T-helper 2 cell treated with Interferon-gamma antibody and Interleukin-4, amounts not matched to agents 100 ng/mL and 5 ng/mL, for 36 hours (primary cell): ENCODE results near the gene PSPN. TPM values are rescaled to one million over a fixed set of nuclear protein-coding genes. Genes with fewer than 3 reads are reported as not detected.
"Not testable (repeated sequence)": the region's sequence is repeated elsewhere in the genome, so short reads cannot be mapped to it uniquely, and the experiment has no call there.

ENCODE experiments used
- intact Hi-C: fragments of 100-400 bp; cut with micrococcal nuclease; formaldehyde crosslinking; loops from one replicate; pipeline ENCODE4 v1.15.1; 2023
- total RNA-seq: library from RNA; stranded (reverse); gene quantifications from 2 replicates; pipeline ENCODE4 v1.2.3, GENCODE V29; 2022

The PSPN gene
- total RNA-seq, 1 donor from 2014 or later, result 1.9 TPM

- intact Hi-C loops, result no loop called here
Observed at GRCh38 chr19:6402837-6403608, 27.3 kb upstream of the PSPN start.

DNA sequence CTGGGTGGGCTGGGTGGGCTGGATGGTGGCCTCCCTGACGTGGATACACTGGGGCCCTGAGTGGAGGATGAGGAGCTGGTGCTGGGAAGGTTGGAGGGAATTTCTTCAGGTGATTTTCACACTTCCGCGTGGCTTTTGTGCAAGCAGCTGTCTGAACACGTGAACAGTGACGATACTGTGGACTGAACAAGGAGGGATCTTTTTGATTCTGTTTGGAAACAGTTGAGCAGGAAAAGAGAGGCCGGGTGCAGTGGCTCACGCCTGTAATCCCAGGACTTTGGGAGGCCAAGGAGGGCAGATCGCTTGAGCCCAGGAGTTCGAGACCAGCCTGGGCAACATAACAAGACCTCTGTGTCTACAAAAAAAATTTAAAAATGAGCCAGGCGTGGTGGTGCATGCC lies 26.3 kb upstream of the PSPN start:
- intact Hi-C loops, result no loop called here

DNA sequence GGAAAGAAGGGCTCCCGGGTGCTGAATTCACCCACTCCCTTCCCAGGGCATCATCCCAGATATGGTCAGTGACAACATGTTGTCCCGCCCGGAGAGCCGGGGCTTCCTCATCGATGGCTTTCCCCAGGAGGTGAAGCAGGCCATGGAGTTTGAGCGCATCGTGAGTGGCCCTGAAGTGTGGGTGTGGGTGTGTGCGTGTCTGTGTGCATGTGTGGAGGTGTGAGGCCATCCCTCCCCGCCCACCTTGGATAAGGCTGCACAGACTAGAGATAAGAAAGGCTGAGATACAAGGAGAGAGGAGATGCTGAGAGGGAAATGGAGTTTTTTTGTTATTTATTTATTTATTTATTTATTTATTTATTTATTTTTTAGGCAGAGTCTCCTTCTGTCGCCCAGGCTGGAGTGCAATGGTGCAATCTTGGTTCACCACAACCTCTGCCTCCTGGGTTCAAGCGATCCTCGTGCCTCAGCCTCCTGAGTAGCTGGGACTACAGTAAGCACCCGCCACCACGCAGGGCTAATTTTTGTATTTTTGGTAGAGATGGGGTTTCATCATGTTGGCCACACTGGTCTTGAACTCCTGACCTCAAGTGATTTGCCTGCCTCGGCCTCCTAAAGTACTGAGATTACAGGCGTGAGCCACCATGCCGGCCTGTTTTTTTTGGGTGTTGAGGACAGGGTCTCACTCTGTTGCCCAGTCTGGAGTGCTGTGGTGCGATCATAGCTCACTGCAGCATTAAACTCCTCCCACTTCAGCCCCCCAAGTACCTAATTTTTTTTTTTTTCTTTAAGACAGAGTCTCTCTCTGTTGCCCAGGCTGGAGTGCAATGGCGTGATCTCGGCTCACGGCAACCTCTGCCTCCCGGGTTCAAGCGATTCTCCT lies 24.6 kb upstream of the PSPN start:
- intact Hi-C loops, result not testable (repeated sequence)

DNA sequence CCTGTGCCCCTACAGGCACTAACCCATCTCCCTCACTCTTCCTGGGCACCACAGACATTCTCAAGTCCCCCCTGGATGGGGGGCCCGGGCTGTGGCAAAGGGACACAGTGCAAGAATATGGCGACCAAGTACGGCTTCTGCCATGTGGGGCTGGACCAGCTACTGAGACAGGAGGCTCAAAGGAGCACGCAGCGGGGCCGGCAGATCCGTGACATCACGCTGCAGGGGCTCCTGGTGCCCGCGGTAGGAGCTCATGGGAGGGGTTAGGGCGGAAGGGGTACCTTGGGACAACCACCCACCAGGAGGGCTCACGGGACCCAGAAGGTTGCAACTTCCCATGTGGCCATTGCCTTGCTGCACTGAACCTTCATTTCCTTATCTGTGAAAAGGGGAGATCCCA lies 20.6 kb upstream of the PSPN start:
- intact Hi-C loops, result no loop called here

DNA sequence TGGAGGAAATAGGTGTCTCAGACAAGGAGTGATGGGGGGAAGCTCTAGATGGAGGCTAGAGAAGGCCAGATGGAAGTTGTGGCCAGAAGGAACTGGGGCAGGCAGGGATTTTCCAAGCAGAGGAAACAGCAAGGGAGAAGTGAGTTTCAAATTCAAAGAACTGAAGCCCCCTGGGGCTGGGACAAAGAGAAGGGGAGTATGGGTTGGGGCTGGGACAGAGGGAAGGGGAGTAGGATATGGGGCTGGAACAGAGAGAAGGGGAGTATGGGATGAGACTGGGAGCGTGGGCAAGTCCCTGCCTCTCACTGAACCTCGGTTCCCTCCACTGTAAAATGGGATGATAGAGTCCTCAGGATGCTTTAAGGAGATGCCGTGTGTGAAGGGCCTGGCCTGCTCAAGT lies 19.1 kb upstream of the PSPN start:
- intact Hi-C loops, result no loop called here

DNA sequence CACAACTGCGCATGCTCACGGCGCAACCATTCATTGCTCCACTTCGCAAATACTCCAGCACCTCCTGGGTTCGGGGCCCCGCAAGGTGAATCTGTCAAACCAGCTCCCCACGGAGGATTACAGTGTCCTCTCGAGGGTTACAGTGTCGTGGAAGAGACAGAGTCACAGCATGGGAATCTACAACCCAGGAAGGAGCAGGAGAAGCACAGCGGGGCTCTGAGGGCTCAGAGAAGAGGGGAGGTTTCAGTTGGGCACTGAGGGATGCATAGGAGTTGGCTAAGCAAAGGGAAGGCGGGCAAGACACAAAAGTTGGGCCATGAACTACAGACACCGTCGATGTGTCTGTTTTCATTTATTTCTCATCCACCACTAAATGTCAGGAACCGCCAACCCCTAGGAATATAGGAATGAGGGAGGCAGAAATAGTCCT lies 18.3 kb upstream of the PSPN start:
- intact Hi-C loops, result loop anchor here (1.0 kb wide), 5 partner anchors 21 to 114 kb away; partner anchors contain the start of gene CLPP

GRCh38 chr19:6393074-6393982 lies 17.6 kb upstream of the PSPN start, which contains the start of gene GTF2F1:
GTF2F1 (minus strand) TSS chr19:6393164; CDS start chr19:6392995, 169 bp downstream.
- intact Hi-C loops, result loop anchor here (1.0 kb wide), 5 partner anchors 20 to 113 kb away; partner anchors contain the start of gene CLPP

DNA sequence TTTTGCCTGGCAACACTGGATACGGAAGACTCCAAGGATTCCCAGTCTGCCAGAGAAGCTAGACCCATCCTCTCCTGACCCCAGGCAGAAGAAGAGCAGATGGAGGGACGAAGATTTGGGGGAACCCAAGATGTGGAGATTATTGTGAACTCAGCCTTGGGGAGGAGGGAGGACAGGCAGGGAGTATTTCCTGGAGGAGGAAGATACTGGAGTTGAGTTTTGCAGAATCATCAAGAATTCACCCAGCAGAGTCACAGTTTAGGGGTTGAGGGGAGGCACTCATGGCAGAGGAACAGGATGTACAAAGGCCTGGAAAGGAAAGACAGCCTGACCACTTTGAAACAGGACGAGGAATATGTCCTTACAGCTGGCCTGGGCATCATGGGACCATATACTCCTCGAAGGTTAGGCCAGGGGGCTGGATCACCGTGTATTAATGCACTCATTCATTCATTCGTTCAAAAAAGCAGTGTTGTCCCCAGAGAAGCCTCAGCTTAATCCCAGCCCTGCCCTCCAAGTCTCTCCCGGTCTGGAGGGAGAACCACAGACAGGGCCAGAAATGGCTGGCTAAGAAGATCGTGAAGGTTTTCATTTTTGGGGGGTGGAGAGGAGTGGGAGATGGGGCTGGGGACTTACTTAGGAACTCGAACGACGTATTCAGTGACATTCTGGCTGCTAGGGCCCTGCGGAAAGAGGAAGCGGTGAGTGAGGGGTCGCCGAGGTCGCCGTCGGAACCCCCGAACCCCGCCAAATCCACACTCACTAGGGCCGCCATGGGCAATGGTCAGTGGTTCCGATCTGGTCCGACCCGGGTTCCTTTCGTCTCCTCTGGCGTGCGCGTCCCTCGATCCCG lies 16.7 kb upstream of the PSPN start:
- intact Hi-C loops, result loop anchor here (1.0 kb wide), 5 partner anchors 19 to 112 kb away; partner anchors contain the start of gene CLPP

DNA sequence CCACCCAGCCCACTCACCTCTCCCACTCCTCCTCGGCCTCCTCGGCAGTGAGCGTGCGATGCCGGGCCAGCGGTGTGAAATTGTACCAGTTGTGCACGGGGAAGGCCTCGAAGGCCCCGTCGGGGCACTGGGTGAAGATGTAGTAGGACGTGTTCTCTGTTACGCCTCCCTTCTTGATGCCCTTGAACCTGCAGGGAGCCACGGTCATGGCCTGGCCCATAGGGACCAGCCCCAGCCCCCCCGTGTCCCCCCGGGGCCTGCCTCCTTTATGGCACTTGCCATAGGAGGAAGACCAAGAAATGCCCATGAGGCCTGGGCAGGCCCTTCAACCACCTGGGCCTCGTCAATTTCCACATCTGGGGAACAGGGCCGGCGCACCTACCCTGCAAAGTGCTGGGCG lies 11.6 kb upstream of the PSPN start:
- intact Hi-C loops, result no loop called here

- intact Hi-C loops, result no loop called here
Observed at GRCh38 chr19:6384381-6384780, 8.6 kb upstream of the PSPN start.

DNA sequence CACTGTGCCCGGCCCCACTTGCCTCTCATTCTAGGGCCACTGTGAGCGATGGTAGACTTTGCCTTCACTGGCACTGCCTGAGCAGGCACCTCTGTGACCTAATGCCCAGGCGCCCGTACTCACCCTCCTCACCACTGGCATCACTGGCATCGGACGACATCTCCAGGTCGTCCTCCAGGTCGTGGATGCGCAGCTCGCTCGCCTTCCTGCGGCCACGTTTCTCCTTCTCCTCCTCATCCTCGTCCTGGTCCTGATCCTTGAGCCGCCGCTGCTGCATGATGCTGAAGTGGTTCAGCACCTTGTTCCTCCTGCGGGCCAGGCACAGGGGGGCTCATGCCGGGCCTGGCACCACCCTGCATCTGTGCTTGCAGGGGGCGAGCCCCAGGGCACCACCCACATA lies 7.5 kb upstream of the PSPN start:
- intact Hi-C loops, result no loop called here

DNA sequence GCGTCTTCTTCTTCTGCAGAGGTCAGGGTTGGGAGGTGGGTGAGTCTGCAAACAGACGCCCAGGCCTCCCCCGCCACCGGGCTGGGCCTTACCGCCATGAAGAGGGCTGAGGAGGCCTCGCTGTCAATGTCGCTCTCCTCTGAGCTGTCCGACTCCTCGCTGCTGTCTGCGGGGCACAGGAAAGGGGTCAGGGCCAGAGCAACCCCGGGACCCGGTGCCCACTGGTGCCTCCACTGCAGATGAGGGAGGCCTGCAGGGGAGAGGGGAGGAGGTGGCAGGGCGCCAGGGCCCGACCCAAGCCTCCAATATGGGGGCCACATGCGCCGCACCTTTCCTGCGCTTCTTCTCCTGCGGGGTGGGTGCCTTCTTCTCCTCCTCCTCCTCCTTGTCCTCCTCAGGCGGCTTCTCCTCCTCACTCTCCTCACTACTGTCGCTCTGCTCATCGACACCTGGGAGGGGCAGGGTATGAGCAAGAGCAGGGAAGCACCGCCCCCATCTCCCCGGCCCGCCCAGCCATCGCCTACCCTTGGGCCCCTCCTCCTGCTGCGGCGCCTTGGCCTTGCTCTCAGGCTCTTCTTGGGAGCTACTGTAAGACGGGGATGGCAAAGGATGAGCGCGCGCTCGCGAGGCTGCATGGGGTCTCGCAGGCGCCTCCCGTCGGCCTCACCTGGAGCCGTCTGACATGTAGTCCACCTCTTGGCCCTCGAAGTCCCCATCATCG lies 5.5 kb upstream of the PSPN start:
- intact Hi-C loops, result no loop called here

GRCh38 chr19:6379744-6380143 lies 4.0 kb upstream of the PSPN start:
- intact Hi-C loops, result loop anchor here (10.0 kb wide), 1 partner anchor 685 kb away; the partner anchor contains the start of gene ZNF557

DNA sequence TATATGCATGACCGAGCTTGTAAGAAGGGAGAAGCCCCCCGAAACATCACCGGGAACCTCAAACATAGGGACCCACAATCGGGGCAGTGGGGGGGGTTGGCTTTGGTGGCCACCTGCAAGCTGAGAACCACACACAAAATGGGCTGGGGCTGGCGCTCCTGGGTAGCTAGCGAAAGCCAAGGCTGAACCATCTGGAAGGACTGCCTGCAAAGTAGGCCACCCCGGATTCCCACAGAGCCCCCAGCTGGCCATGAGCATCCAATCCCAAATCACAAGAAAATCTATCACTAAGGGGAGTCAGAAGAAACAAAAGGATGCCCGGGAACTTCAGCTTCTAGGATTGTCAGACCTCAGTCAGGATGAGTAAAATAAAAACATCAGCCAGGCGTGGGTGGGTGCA lies 2.8 kb upstream of the PSPN start:
- intact Hi-C loops, result loop anchor here (10.0 kb wide), 1 partner anchor 686 kb away; the partner anchor contains the start of gene ZNF557

GRCh38 chr19:6378041-6378440 lies 2.3 kb upstream of the PSPN start:
- intact Hi-C loops, result loop anchor here (10.0 kb wide), 1 partner anchor 687 kb away; the partner anchor contains the start of gene ZNF557

- intact Hi-C loops, result loop anchor here (10.0 kb wide), 1 partner anchor 688 kb away; the partner anchor contains the start of gene ZNF557
Observed at GRCh38 chr19:6376512-6377190, 918 bp upstream of the PSPN start.

DNA sequence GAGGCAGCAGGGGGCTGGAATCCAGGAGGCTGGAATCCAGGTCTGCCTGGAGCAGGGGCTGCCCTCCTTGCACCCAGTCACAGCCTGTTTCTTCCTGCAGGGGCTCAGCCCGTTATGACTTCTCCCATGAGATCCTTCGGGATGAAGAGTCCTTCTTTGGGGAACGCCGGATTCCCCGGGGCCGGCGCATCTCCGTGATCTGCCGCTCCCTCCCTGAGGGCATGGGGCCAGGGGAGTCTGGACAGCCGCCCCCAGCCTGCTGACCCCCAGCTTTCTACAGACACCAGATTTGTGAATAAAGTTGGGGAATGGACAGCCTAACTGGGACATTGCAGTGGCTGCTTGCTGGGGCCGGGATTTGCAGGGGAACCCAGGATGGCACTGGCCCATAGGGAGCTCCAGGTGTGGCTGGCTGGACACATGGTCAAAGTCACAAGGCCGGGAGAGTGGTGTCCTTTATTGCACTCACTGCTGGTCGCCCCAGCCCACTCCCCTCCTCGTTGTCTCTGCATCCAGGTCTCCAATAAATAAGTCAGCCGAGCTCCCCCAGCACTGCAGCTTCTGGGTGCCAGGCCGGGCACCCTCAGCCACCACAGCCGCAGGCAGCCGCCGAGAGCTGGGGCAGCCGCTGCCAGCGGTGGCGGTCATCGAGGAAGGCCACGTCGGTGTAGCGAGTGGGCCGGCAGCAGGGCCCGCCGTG lies 872 bp downstream of the PSPN start:
- intact Hi-C loops, result loop anchor here (10.0 kb wide), 1 partner anchor 690 kb away; the partner anchor contains the start of gene ZNF557
